D341Med (cell line): ENCODE data around the gene ATP10A.

Source experiments
- DNase-seq: peaks from one replicate; pipeline ENCODE4 v3.0.0; 2012; ENCODE audit warnings: low spot score

The ATP10A gene

DNA sequence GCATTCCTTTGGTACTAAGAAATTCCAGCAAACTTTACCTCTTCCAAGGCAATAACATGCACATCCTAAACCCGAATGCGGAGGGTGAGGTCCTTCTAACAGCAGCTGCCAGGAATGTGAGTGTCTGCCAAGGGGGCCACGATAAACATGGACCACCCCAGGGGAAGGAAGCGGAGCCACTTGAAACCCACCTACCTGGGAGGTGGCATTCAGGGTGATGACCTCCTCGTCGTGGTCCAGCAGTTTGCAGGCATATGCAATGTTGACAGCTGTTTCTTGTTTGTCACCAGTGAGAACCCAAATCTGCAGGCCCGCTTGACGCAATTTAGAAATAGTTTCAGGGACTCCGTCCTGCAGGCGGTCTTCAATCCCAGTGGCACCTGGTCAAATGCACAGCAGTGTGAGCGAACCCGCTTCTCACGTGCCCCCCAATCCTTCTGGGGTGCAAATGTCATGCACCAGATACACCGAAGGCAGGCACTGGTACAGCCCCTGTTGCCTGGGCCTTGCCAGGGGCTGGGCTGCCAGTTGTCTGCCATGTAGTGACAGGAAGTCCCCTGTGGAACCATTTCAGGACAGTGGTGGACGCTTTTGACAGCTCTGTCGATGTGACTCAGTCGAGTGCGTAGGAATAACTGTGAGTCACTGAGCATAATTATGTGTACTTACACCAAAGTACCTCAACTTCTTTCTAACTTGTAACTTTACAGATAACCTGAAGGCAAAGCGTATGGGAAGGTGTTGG, 161.2 kb downstream of the ATP10A start:
- no peak for DNase-seq

DNA sequence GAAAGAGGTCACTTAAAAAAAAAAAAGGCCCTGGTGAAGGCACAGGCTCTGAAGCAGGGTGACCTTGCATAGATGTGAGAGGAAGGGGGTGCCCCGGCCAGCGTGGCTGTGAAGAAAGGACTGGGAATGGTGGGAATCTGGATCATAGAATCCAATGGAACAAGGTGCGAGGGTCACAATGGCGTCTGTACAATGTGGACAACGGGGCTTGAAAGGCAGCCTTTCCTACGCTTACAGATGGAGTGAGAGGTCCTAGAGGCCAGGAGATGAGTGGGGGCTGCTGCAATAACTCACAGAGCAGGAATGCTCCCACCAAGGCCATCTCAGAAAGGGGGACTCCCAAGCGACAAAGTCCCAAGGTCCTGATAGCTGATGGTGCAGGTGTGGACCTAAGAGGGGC, 162.2 kb downstream of the ATP10A start:
- DNase-seq = no peak

DNA sequence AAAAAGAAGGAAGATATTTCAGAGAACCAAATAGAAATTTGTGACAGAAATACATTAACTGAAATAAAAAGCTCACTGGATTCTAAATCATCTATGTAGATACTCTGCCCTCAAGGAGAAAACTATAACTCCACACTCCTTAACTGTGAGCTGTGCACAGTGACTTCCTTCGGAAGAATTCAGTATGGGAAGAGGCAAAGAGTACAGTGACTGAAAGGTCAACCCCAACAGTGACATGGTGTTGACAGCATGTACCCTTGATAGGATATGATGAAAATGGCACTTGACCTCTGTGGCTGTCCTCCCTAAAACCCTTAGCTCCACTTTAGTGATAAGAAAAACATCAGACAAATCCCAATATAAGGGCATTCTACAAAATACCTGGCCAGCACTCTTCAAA, 165.5 kb downstream of the ATP10A start:
- DNase-seq = no peak

DNA sequence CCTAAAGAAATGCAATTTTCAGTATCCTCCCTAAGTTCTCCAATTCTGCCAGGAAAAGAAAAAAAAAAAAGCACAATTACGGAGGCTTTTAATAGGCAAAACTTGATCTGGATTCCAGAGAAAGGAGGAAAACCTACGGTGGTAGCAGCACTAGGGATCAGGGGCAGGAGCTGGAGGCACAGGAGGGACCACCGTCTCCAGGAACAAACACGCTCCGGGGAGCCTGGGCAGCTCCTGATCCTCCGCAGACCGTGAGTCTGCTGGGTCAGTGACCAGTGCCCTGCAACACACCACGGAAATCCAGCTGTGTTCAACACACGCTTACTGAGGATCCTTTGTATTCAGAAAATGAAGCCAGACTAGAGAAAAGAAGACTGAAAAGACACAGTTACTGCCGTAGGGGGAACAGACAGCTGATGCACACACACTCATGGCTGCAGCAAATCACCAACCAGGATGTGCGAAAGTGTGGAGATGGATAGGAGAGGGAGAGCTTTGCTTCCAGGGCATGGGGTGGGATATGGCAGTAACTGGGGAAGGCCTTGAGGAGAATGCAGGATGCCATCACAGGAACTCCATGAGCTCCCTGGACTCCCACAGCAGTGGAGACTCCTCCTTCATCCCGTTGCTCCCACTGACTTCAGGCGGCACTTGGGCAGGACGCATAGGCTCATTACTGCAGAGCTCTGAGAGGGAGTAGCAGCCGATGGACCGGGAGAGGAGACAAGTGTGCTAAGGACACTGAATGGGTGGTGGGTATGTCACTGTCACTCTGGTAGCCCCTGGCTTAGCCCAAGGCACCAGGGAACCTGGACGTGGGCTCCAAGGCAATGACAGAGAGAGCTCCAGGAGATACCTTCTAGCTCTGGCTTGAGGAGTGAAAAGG, 167.0 kb downstream of the ATP10A start:
- DNase-seq = no peak

DNA sequence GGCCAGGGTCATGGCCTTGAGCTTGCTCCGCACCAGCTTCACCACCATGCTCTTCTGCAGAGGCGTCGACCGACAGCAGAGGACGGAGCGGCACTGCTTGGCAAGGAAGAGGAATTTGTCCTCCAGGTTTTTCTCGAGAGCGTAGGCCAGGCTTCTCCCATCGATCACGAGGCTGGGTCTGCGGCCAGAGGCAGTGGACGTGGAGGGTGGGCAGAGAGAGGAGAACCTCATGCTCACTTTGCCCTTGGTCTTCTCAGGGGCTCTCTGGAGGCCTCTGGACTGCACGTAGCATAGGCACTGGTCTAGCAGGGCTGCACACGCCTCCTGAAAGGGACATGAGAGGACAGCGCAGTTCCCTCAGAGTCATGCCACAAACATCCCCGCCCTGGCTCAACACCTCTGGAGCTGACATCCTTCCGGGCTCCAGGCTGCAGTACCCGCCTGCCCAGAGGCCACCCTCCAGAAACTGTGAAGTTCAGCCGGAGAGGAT, 168.3 kb downstream of the ATP10A start:
- no peak for DNase-seq

DNA sequence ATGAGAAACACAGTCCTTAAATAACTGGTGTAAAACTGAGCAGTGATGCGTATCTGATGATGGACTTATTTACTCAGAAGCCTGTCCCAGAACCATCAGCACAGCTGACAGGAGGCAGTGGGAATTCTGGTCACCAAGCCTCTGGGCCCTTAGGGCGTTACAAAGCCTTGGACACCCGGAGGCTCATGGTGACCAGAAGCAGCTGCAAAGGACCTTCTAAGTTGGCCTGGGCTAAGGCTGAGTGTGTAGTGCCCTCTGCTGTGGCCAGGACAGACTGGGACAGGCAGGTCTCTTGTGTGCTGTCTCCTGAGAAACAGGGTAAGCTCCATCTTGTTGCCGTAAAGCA, 168.9 kb downstream of the ATP10A start:
- DNase-seq = no peak

DNA sequence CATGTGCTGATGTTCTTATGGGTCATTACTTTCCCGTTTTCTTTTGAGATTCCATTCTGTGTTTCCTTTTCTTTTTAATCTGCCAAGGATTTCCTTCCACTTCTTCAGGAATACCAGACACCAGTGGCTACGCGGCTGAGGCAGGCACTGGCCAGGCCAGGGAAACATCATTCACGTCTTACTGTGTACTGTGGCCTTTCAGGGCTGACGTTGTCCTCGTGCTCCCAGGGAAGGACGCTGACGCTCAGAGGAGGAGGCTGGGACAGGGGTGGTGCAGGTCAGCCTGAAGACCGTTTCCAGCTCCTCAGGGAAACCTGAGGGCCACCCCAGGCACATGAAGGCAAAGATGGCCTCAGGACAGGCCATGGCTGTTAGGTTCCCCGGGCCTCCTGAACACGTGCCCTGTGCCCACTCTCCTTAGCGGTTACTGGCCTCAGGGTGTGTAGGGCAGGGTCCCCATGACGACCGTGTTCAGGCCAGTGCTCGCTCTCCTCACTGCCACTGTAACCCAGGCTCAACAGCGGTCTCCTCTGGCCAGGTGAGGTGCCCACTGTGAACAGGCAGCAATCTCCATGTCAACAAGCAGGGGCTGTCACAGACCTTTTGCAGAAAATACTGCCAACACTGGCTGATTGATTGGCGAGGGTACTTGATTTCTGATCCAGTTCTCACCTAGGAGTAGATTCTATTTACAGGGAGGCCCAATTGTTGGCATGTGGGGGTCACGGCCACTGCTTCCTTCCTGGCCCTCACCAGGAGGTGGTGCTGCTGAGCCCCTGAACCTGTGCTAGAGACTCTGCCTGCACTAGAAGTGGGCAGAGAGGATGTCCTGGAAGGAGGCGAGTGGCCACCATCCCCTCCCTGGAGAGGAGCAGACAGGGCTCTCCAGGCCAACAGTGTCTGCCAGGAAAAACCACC, 169.5 kb downstream of the ATP10A start:
- peak; percentile 78 for DNase-seq

DNA sequence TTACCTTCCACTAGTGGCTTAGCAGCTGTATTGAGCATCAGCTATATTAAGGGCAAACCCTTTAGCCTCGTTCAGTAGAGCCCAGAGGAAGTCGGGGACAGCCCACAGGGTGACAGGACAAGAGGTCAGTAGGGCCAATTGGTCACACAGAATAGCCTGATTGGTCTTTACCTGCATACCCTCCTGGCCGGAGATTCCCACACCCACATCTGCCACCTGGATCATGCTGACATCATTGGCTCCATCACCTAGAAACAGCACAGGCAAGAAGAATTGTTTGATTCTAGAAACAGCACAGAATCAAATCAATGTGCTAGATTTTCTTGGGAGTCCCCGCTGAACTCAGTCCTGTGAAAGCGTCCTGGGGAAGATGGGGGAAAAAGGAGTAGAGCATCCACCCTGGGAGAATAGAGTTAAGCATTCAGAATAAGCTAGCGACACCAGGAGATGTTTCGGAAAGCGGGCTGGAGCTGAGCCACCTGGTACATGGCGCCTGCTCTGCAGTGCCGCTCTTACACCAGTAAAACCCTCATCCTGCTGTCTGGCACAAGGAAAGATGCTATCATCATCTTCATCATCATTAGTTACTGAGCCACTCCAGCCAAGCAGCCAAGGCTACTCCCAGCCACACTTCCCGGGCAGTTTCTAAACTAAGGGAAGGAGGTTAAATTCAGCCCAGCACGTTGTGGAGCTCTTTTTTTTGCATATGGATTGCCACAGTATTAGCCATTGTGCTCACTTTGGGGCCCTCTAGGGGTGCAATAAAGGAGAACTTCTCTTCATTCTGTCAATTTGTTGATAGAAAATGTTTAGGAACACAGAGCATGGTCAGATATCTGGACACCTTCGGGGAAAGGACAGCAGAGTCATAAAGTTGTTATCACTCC, 171.3 kb downstream of the ATP10A start:
- DNase-seq = no peak

DNA sequence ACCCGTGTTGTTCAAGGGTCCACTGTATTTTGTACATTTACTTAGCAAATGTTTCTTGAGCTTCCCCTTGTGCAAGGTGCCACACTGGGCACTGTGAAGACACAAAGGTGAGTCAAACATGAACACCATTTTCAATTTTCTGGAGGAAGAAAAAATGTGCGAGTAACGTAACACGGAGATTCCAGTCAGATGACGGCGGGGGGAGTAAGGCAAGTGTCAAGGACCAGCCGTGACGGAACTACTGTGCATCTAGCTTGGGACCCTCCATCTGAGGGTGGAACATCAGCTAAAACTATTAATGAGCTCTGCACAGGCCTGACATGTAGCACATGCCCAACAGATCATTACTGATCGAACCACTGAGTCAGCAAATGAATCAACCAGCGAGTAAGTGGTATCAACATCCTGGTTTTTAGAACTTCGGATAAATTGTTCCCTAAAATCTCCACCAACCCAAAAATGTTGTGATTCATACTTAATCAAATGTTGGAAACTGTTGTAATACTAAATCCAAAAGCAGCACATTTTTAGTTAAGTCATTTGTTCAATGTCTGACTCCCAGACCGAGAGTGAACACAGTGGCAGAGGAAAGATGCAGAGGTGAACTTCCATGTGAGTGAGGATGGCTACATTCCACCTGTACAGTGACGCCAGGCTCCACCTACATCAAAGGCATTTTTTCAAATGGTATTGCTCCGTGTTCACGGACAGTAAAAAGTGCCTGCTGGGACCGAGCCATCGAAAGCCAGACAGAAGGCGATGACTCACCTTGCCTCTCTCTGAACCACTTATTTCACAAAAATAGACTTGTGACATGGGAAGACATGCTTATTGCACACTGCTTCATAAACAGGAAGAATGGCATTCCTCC, 172.2 kb downstream of the ATP10A start:
- DNase-seq = no peak

DNA sequence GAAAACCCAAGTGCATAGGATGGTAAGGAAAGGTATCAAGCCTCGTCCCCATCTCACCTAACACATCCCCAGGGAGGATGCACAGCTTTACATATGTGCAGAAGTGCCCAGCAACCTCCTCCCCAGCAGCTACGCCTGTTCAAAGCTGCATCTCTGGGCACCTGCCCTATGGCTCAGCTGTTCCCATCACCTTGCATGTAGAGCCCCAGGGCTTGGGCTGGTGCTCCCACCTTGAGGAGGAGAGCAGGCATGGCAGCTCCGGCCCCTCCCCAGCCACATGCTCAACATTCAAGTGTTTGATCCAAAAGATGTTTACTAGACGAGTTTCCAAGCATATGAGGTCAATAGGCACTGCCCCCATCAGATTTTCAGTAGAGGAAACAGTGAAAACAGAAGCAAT, 173.5 kb downstream of the ATP10A start:
- DNase-seq = no peak

DNA sequence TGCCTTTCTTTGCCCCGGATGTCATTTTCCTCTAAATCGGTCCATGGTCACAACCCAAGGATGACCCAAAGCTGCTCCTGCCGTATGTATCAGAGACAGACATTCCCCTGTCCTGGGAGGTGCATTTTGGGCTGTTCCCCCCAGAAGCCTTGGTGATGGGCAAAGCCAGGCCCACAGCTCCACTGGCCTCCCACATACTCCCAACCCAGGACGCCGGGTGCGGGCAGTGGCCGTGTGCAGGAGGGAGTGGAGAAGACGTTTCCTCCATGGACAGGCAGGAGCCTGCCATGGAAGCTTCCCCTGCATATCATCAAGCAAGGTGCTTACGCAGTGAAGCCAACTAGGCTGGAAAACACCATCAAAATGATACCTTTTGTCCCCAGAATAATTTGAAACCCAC, 175.0 kb downstream of the ATP10A start:
- DNase-seq = no peak

DNA sequence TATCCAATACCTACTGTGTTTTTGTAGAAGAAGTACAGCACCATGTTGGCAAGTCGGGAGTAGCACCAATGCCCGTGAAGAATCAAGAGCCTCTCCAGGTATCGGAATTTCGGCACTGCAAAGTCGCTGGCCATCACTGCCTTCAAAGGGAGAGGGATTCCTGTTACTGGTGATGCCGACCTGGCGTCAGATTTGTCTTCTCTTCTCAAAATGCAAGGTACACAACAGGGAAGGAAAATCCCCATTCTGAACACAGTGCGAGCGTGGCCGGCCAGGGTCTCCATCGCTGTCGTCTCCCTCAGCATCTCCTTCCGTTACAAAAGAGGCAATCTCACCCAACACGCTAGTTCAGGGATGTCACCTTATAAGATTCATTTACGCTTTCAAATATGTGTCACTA, 175.4 kb downstream of the ATP10A start:
- DNase-seq = no peak

DNA sequence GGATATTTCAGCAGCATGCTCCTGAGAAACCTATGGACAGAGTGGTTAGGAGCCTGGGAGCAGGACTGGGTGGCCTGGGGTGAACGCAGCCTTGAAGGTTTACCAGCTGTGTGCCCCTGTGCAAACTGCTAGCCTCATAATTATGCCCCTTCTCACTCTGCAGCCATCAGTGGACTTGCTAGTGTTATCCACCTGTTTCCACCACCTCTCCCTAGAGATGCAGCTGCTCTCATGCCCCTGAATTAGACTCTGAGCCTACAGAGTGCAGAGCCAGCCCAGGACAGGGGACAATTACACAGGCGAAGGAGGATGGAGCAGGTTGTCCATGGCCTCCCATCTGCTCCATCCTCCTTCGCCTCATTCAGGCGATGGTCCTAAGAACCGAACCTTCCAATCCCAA, 175.9 kb downstream of the ATP10A start:
- DNase-seq = no peak

DNA sequence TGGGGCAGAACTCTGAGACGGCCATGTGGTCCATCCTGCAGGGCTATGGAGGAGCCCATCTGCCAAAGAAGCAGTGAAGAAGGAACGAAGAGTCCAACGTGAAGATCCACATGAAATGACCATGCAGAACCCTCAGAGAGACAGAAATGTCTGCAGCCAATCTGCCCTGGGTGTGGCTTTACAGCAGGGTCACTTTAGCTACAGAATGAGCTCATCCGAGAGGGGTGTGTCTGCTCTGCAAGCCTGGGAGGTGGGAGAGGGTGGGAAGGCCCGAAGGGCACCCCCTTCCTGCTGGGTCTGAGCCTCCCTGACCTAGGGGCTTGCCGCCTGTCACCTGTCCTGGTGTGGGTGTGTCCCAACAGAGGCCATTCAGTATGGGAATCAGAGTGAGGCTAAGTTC, 176.3 kb downstream of the ATP10A start:
- no peak for DNase-seq

DNA sequence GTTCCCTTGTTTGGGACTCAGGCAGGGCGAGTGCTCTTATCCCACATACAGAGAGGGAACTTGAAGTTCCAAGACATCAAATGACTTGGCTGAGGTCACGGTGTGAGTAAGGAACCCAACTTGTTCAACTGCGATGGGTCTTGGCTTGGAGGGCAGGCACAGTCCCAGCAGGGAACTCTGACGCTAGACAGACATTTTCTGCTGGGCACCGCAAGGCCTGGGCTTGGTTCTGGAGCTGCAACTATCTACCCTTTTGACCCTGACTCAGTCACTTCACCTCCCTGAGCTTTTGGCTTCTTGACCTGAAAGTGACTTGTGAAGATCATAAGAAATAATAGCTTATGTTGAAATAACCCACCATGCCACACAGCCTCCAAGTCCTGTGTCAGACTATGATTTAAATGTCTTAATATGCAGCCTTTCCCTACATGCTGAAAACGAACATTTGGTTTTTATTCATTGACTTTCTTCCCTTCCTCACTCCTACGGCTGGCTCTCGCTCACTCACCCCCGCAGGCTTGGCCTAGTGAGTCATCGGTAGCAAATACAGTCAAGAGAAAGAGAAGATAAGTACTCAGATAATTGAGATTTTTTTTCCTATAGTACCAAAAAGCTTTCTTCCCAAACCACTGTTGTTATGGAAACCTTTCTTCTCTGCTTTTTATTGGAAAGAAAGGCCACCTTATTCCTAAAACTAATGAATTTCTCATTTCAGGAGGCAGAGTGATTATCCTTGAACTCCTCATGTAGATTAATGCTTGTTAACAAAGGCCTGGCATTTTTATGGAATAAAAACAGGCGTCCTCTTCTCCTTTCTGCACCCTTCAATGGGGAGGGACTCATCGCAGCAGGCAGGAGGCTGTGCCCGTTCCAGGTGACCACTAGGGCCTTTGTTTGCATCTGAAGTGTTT, 178.4 kb downstream of the ATP10A start:
- DNase-seq = no peak

DNA sequence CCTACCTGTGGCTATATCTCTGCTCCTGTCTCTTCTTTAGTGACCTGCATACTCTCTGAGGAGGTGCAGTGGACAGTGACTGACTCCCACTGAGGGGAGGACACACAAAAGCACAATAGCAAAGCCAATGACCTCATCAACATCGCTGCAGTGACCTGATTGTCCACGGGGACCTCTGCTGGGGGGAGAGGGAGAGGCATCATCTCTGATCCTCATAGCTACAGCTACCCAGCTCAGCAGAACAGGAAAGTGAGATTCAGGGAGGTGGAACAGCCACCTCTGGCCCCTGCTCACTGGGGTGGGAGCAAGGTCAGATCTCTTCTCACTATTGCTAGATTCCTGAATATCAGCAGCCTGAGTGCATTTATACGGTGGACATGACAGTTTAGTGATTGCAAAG, 179.2 kb downstream of the ATP10A start:
- no peak for DNase-seq

DNA sequence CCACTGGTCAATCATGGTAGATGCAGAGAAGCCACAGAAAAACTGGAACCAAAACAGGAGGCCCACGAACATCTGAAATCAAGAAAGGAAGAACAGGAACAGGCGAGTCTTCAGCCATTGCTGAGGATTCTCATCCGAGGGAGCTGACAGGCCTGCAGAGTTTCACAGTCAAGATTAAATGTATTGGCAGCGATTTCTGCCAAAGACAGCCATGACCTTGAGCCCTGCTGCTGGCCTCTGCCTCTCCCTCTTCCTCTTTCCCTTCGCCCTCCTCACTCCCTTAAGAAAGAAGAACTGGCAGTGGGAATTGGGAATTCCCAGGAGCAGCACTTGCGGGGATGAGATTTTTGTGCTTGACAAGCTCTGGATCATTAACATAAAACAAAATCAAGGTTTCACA, 179.7 kb downstream of the ATP10A start:
- no peak for DNase-seq

DNA sequence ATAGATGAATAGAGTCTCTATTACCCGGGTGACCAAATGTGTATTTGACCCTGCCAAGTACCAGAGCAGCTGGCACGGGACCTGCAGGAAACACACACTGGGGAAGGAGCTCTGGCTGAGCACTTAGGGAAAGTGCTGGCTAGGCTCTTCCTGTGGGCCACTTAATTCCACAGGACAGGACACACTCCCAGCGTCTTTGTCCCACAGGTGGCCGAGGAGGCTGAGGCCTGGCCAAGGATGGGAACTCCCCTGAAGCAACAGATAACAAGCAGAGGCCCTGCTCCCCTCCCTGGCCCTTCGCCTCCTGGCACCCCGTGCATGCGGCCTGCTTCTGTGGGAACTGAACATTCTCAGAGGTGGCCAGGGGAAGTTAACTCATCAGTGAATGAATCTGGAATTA, 180.8 kb downstream of the ATP10A start:
- DNase-seq = no peak

DNA sequence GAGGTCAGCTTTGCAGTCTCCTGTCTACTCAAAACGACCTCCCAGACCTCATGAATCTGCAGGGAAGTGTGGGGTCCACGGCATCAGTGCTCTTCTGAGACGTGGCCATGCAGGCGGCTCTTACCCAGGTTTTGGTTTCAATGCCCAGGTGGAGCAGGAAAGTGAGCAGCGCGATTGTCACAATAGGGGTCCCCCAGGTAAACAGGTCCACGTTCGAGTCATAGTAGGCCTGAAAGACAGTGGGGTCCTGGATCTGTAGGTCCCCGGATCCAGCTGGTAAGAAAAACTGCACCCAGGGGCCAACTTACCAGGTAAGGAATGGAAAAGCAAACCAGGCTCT, 182.5 kb downstream of the ATP10A start:
- no peak for DNase-seq
